OCI-LY3 (cell line): ENCODE data around the gene MUS81.

Experiments
- H2AFZ ChIP-seq: fragments of 200-600, 300-600 bp; shearing (Covaris generic); 2 replicates; pipeline ENCODE4 v1.6.0; 2014; ENCODE audit warnings: antibody characterized with exemption, low read depth, low read length
- H3K27ac ChIP-seq: fragments of 200-600, 300-600 bp; sonication (generic); 2 replicates; pipeline ENCODE4 v1.5.1; 2014; ENCODE audit warnings: mild to moderate bottlenecking, low read length, moderate library complexity, mixed read lengths
- H3K27me3 ChIP-seq: fragments of 200-600, 300-600 bp; sonication (generic); 2 replicates; pipeline ENCODE4 v1.6.1; 2014; ENCODE audit warnings: low read depth, low read length, mixed read lengths
- H3K36me3 ChIP-seq: fragments of 200-600, 300-600 bp; sonication (generic); replicated peaks from 2 replicates; pipeline ENCODE3; 2014; ENCODE audit warnings: low read depth, low read length, mixed read lengths
- H3K4me1 ChIP-seq: fragments of 300-600, 200-600 bp; sonication (generic); 2 replicates; pipeline ENCODE4 v1.6.1; 2014; ENCODE audit warnings: low read length, mixed read lengths
- H3K4me2 ChIP-seq: fragments of 200-600, 300-600 bp; sonication (generic); 2 replicates; pipeline ENCODE4 v1.6.1; 2014; ENCODE audit warnings: low read length, mixed read lengths
- H3K4me3 ChIP-seq: fragments of 300-600, 200-600 bp; sonication (generic); 2 replicates; pipeline ENCODE4 v1.5.1; 2014; ENCODE audit warnings: antibody characterized with exemption, mild to moderate bottlenecking, low read length, moderate library complexity
- H3K79me2 ChIP-seq: fragments of 300-600, 200-600 bp; shearing (Covaris generic); 2 replicates; pipeline ENCODE4 v1.6.1; 2014; ENCODE audit warnings: mild to moderate bottlenecking, low read length, mixed read lengths
- H3K9ac ChIP-seq: fragments of 300-600, 200-600 bp; shearing (Covaris generic); 2 replicates; pipeline ENCODE4 v1.6.0; 2014; ENCODE audit warnings: mild to moderate bottlenecking, low read length, moderate library complexity
- H3K9me3 ChIP-seq: fragments of 200-600, 300-600 bp; shearing (Covaris generic); 2 replicates; pipeline ENCODE4 v1.6.1; 2014; ENCODE audit warnings: low read length, mixed read lengths; ENCODE audit not compliant: insufficient read depth
- H4K20me1 ChIP-seq: fragments of 200-600, 300-600 bp; sonication (generic); 2 replicates; pipeline ENCODE4 v1.6.1; 2016; ENCODE audit warnings: low read length, mixed read lengths; ENCODE audit not compliant: insufficient read depth
- CTCF ChIP-seq: fragments of 200-600, 300-600 bp; sonication (generic); IDR thresholded peaks from 2 replicates; pipeline ENCODE4 v1.5.1; 2014; ENCODE audit warnings: antibody characterized with exemption, low read length, low read depth
- EZH2phosphoT487 ChIP-seq: fragments of 200-600 bp; shearing (Covaris generic); IDR thresholded peaks from 2 replicates; pipeline ENCODE4 v1.6.1; 2018; ENCODE audit warnings: antibody characterized with exemption, mixed run types, low read depth

MUS81 gene

GRCh38 chr11:65857853-65858680, 2.2 kb upstream of the MUS81 start, which contains the start of gene CFL1:
Gene CFL1, minus strand, starts transcription at chr11:65858180. Its CDS starts 81 bp downstream, at chr11:65858099.
- peak within 1 kb of the TSS; percentile 85 for H3K4me3 ChIP-seq
- no peak for TF ChIP-seq EZH2phosphoT487
- no peak for TF ChIP-seq CTCF
- H3K4me2 ChIP-seq, result peak within 1 kb of the TSS; percentile 94
- H4K20me1 ChIP-seq, result peaks cover 44% of the 10 kb centered on the region
- peak within 1 kb of the TSS; percentile 97 for H3K9ac ChIP-seq
- peaks cover 57% of the 10 kb centered on the region for H3K36me3 ChIP-seq
- H3K4me1 ChIP-seq, result peaks cover 20% of the 10 kb centered on the region
- peak within 1 kb of the TSS; percentile 92 for H3K27ac ChIP-seq
- peak within 1 kb of the TSS; percentile 52 for H2AFZ ChIP-seq
- H3K79me2 ChIP-seq, result peaks cover 64% of the 10 kb centered on the region
- H3K9me3 ChIP-seq, result no peaks in the 10 kb centered on the region
- no peaks in the 10 kb centered on the region for H3K27me3 ChIP-seq

GRCh38 chr11:65858681-65859087, 1.5 kb upstream of the MUS81 start:
- Histone ChIP-seq H3K79me2 (peaks cover 64% of the 10 kb centered on the region), H3K36me3 (peaks cover 57% of the 10 kb centered on the region), H3K9ac (peak overlapping the region; percentile 94), H3K27ac (peak overlapping the region; percentile 92), H3K4me1 (peaks cover 20% of the 10 kb centered on the region), H3K4me2 (peak overlapping the region; percentile 94), H3K27me3 (no peaks in the 10 kb centered on the region), H3K9me3 (no peaks in the 10 kb centered on the region), H2AFZ (peak overlapping the region; percentile 52), H4K20me1 (peaks cover 38% of the 10 kb centered on the region), H3K4me3 (peak overlapping the region; percentile 85)
- TF ChIP-seq CTCF, result no peak
- TF ChIP-seq EZH2phosphoT487, result no peak

GRCh38 chr11:65859095-65859811, 980 bp upstream of the MUS81 start:
- peaks cover 58% of the 10 kb centered on the region for H3K79me2 ChIP-seq
- no peaks in the 10 kb centered on the region for H3K9me3 ChIP-seq
- TF ChIP-seq CTCF, result peak; percentile 21; the same call in 1 of the 2 replicates
- TF ChIP-seq EZH2phosphoT487, result no peak
- peak overlapping the region; percentile 85 for H3K4me3 ChIP-seq
- H4K20me1 ChIP-seq, result peaks cover 32% of the 10 kb centered on the region
- H2AFZ ChIP-seq, result peak overlapping the region; percentile 52
- H3K4me1 ChIP-seq, result peaks cover 20% of the 10 kb centered on the region
- H3K27ac ChIP-seq, result peak overlapping the region; percentile 92
- peak overlapping the region; percentile 94 for H3K4me2 ChIP-seq
- H3K36me3 ChIP-seq, result peaks cover 57% of the 10 kb centered on the region
- peak overlapping the region; percentile 97 for H3K9ac ChIP-seq
- H3K27me3 ChIP-seq, result no peaks in the 10 kb centered on the region

GRCh38 chr11:65859812-65860277, 388 bp upstream of the MUS81 start:
- no peak overlapping the region for H2AFZ ChIP-seq

More at GRCh38 chr11:65859812-65860277, 388 bp upstream of the MUS81 start:
- Histone ChIP-seq H3K79me2 (peaks cover 53% of the 10 kb centered on the region), H3K4me2 (peak overlapping the region; percentile 92), H3K27me3 (no peaks in the 10 kb centered on the region), H4K20me1 (peaks cover 26% of the 10 kb centered on the region), H3K9ac (peak overlapping the region; percentile 97), H3K4me1 (peaks cover 20% of the 10 kb centered on the region), H3K9me3 (no peaks in the 10 kb centered on the region), H3K4me3 (peak overlapping the region; percentile 85), H3K27ac (peak overlapping the region; percentile 92), H3K36me3 (peaks cover 57% of the 10 kb centered on the region)
- TF ChIP-seq EZH2phosphoT487 (no peak), CTCF (no peak)
